Fibroblast of mammary gland (primary cell): ENCODE results near the gene HTRA1.

Experiments used
- DNase-seq: peaks from one replicate; pipeline ENCODE4 v3.0.0-alpha.2; 2010; ENCODE audit warnings: low read depth
- H3K4me3 ChIP-seq: 2 replicates; pipeline ENCODE4 v1.5.1; 2011; ENCODE audit warnings: low read depth, mild to moderate bottlenecking, low read length, moderate library complexity; ENCODE audit not compliant: control insufficient read depth
- CTCF ChIP-seq: conservative IDR thresholded peaks from 2 replicates; pipeline ENCODE4 v1.5.1; 2011; ENCODE audit warnings: low read depth, low read length, inconsistent platforms; ENCODE audit not compliant: control insufficient read depth, insufficient read depth

The HTRA1 gene

GRCh38 chr10:122541541-122542002, 80.2 kb downstream of the HTRA1 start:
- no peak for TF ChIP-seq CTCF
- no peak overlapping the region for H3K4me3 ChIP-seq
- peak; percentile 56 for DNase-seq

- TF ChIP-seq CTCF = no peak
- DNase-seq = no peak
Measured at GRCh38 chr10:122543676-122544445, 82.5 kb downstream of the HTRA1 start.

GRCh38 chr10:122544493-122544892, 83.1 kb downstream of the HTRA1 start:
- TF ChIP-seq CTCF = no peak
- DNase-seq = no peak

More at GRCh38 chr10:122543676-122544445, 82.5 kb downstream of the HTRA1 start:
- no peak overlapping the region for H3K4me3 ChIP-seq

GRCh38 chr10:122546242-122546641, 84.9 kb downstream of the HTRA1 start:
- no peak overlapping the region for H3K4me3 ChIP-seq
- no peak for TF ChIP-seq CTCF
- no peak for DNase-seq

More at GRCh38 chr10:122544493-122544892, 83.1 kb downstream of the HTRA1 start:
- no peak overlapping the region for H3K4me3 ChIP-seq

GRCh38 chr10:122548407-122549085, 87.2 kb downstream of the HTRA1 start:
- DNase-seq = no peak
- no peak for TF ChIP-seq CTCF

GRCh38 chr10:122549636-122550035, 88.3 kb downstream of the HTRA1 start:
- peak; percentile 29 for DNase-seq
- H3K4me3 ChIP-seq = no peak overlapping the region
- TF ChIP-seq CTCF = no peak

More at GRCh38 chr10:122548407-122549085, 87.2 kb downstream of the HTRA1 start:
- H3K4me3 ChIP-seq = no peak overlapping the region
